ENCODE measurements around the gene UGT1A7. TPM values are rescaled to one million over a fixed set of nuclear protein-coding genes. Genes with fewer than 3 reads are reported as not detected.

Gene UGT1A7
- total RNA-seq, 1 donor from 2014 or later = not detected

DNA sequence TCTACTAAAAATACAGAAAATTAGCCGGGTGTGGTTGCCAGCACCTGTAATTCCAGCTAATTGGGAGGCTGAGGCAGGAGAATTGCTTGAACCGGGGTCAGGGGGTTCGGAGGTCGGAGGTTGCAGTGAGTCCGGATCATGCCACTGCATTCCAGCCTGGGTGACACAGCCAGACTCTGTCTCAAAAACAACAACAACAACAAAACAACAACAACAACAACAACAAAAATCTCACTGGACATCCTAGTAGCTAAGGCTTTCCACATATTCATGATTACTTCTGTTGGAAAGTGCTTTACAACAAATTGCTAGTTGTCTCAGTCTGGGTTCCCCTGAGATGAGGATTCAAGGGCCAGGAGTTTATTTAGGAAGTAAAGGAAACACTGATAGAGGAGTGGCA, 92.2 kb downstream of the UGT1A7 start:
- Mint-ChIP-seq H3K27ac (no peak overlapping the region), H3K27me3 (peaks cover 23% of the 10 kb centered on the region), H3K9me3 (peaks cover 12% of the 10 kb centered on the region), H3K4me1 (no peaks in the 10 kb centered on the region), H3K36me3 (ENCODE audit: low read depth) (no peaks in the 10 kb centered on the region), H3K4me3 (no peak overlapping the region)
- TF ChIP-seq, protein P1, sequence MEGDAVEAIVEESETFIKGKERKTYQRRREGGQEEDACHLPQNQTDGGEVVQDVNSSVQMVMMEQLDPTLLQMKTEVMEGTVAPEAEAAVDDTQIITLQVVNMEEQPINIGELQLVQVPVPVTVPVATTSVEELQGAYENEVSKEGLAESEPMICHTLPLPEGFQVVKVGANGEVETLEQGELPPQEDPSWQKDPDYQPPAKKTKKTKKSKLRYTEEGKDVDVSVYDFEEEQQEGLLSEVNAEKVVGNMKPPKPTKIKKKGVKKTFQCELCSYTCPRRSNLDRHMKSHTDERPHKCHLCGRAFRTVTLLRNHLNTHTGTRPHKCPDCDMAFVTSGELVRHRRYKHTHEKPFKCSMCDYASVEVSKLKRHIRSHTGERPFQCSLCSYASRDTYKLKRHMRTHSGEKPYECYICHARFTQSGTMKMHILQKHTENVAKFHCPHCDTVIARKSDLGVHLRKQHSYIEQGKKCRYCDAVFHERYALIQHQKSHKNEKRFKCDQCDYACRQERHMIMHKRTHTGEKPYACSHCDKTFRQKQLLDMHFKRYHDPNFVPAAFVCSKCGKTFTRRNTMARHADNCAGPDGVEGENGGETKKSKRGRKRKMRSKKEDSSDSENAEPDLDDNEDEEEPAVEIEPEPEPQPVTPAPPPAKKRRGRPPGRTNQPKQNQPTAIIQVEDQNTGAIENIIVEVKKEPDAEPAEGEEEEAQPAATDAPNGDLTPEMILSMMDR (IDR thresholded peaks at IDR 0.05) = no peak
- ATAC-seq (ENCODE audit: low read depth) = no peak
- no peak for DNase-seq
- ChIA-PET CTCF (no interaction called here), POLR2A (no interaction called here)
- intact Hi-C loops (cut with micrococcal nuclease) = no loop called here

- Mint-ChIP-seq H3K4me1 (no peaks in the 10 kb centered on the region), H3K27me3 (peaks cover 25% of the 10 kb centered on the region), H3K36me3 (ENCODE audit: low read depth) (no peaks in the 10 kb centered on the region), H3K4me3 (no peak overlapping the region), H3K9me3 (peaks cover 12% of the 10 kb centered on the region), H3K27ac (no peak overlapping the region)
- POLR2A ChIA-PET = no interaction called here
- TF ChIP-seq, protein P1 (IDR thresholded peaks at IDR 0.05) = no peak
- CTCF ChIA-PET = no interaction called here
- DNase-seq = no peak
- no peak for ATAC-seq (ENCODE audit: low read depth)
- intact Hi-C loops (cut with micrococcal nuclease) = no loop called here
Measured at GRCh38 chr2:233775414-233775813, 93.7 kb downstream of the UGT1A7 start.

GRCh38 chr2:233778030-233778429, 96.3 kb downstream of the UGT1A7 start, which contains the start of gene MROH2A:
Gene MROH2A (plus strand): TSS chr2:233778330. CDS start chr2:233779359, 1,029 bp downstream.
- CTCF ChIA-PET = no interaction called here
- POLR2A ChIA-PET = no interaction called here
- intact Hi-C loops (cut with micrococcal nuclease) = no loop called here
- H3K36me3 Mint-ChIP-seq (ENCODE audit: low read depth) = no peaks in the 10 kb centered on the region
- no peak within 1 kb of the TSS for H3K4me3 Mint-ChIP-seq
- H3K27me3 Mint-ChIP-seq = peaks cover 27% of the 10 kb centered on the region
- no peaks in the 10 kb centered on the region for H3K4me1 Mint-ChIP-seq
- ATAC-seq (ENCODE audit: low read depth) (no peak), DNase-seq (no peak)
- TF ChIP-seq, protein P1 (IDR thresholded peaks at IDR 0.05) = no peak
- H3K27ac Mint-ChIP-seq = no peak within 1 kb of the TSS
- peaks cover 12% of the 10 kb centered on the region for H3K9me3 Mint-ChIP-seq

- DNase-seq (no peak), ATAC-seq (ENCODE audit: low read depth) (no peak)
- H3K4me1 Mint-ChIP-seq = no peaks in the 10 kb centered on the region
- H3K4me3 Mint-ChIP-seq = no peak overlapping the region
- peaks cover 29% of the 10 kb centered on the region for H3K27me3 Mint-ChIP-seq
- intact Hi-C loops (cut with micrococcal nuclease) = no loop called here
- no peaks in the 10 kb centered on the region for H3K36me3 Mint-ChIP-seq (ENCODE audit: low read depth)
- TF ChIP-seq, protein P1 (IDR thresholded peaks at IDR 0.05) = no peak
- no peak overlapping the region for H3K27ac Mint-ChIP-seq
- H3K9me3 Mint-ChIP-seq = peaks cover 12% of the 10 kb centered on the region
- ChIA-PET CTCF (no interaction called here), POLR2A (no interaction called here)
Measured at GRCh38 chr2:233779722-233780121, 98.0 kb downstream of the UGT1A7 start.

- ChIA-PET CTCF (no interaction called here), POLR2A (no interaction called here)
- peaks cover 24% of the 10 kb centered on the region for H3K27me3 Mint-ChIP-seq
- no peak overlapping the region for H3K27ac Mint-ChIP-seq
- TF ChIP-seq, protein P1 (IDR thresholded peaks at IDR 0.05) = no peak
- ATAC-seq (ENCODE audit: low read depth) (no peak), DNase-seq (no peak)
- H3K4me3 Mint-ChIP-seq = no peak overlapping the region
- no peaks in the 10 kb centered on the region for H3K4me1 Mint-ChIP-seq
- peaks cover 11% of the 10 kb centered on the region for H3K9me3 Mint-ChIP-seq
- intact Hi-C loops (cut with micrococcal nuclease) = no loop called here
- no peaks in the 10 kb centered on the region for H3K36me3 Mint-ChIP-seq (ENCODE audit: low read depth)
Measured at GRCh38 chr2:233780771-233781170, 99.1 kb downstream of the UGT1A7 start.
